SK-N-SH (cell line): ENCODE data around the gene WWOX. TPM values are rescaled to one million over a fixed set of nuclear protein-coding genes. Genes with fewer than 3 reads are reported as not detected.

Experiments
- CTCF ChIA-PET: fragments of 300-600, 350-600 bp; formaldehyde crosslinking; extraction: SDS; loops from one replicate; lab custom pipeline; 2021; lab: Yijun Ruan, JAX
- POLR2A ChIA-PET: fragments of 350-600 bp; sonication (Branson Sonifier 250); formaldehyde crosslinking; extraction: SDS; loops from one replicate; lab custom pipeline; 2020; ENCODE audit warnings: antibody characterized with exemption, inconsistent platforms; lab: Yijun Ruan, JAX
- DNase-seq: peaks from one replicate; pipeline ENCODE4 v3.0.0; 2012
- H2AFZ ChIP-seq: fragments of 200-600 bp; sonication (generic); 2 replicates; pipeline ENCODE4 v1.8.1; 2016; ENCODE audit warnings: antibody characterized with exemption, mild to moderate bottlenecking, low read depth
- H3F3A ChIP-seq: fragments of 200-600 bp; sonication (generic); replicated peaks from 2 replicates; pipeline ENCODE3; 2016; ENCODE audit warnings: antibody characterized with exemption, mild to moderate bottlenecking; ENCODE audit not compliant: insufficient read depth
- H3K27ac ChIP-seq, 2 experiments: fragments of 200-500 bp in 1 of 2; fragments of 200-600 bp in 1 of 2; sonication (Bioruptor generic) in 1 of 2; sonication (generic), shearing (Covaris generic) in 1 of 2; 2 replicates each; pipeline versions ENCODE4 v1.5.1 to v1.6.1; 2014 to 2016; ENCODE audit warnings: low read depth in 2 of 2, inconsistent platforms in 1 of 2, low read length in 1 of 2, mild to moderate bottlenecking in 1 of 2, mixed read lengths in 1 of 2
- H3K27me3 ChIP-seq: fragments of 200-600 bp; sonication (generic), shearing (Covaris generic); 2 replicates; pipeline ENCODE4 v1.6.1; 2016; ENCODE audit warnings: mixed run types; ENCODE audit not compliant: insufficient read depth
- H3K36me3 ChIP-seq, 2 experiments: fragments of 200-500 bp in 1 of 2; fragments of 200-600 bp in 1 of 2; sonication (Bioruptor generic) in 1 of 2; sonication (generic) in 1 of 2; replicated peaks in 1 of 2; 2 replicates each; pipeline versions ENCODE3 to v1.5.1; 2014 to 2016; ENCODE audit warnings: low read length in 1 of 2, mild to moderate bottlenecking in 1 of 2; ENCODE audit not compliant: insufficient read depth in 2 of 2, control insufficient read depth in 1 of 2
- H3K4me1 ChIP-seq, 2 experiments: fragments of 200-500 bp in 1 of 2; fragments of 200-600 bp in 1 of 2; sonication (Bioruptor generic) in 1 of 2; sonication (generic), shearing (Covaris generic) in 1 of 2; 2 replicates each; pipeline versions ENCODE4 v1.5.1 to v1.6.1; 2014 to 2016; ENCODE audit warnings: low read depth in 1 of 2, low read length in 1 of 2, mixed run types in 1 of 2; ENCODE audit not compliant: insufficient read depth in 2 of 2, control insufficient read depth in 1 of 2
- H3K4me2 ChIP-seq: fragments of 200-600 bp; sonication (generic), shearing (Covaris generic); 2 replicates; pipeline ENCODE4 v1.6.1; 2017; ENCODE audit warnings: mixed run types
- H3K4me3 ChIP-seq, 2 experiments: fragments of 200-500 bp in 1 of 2; fragments of 200-600 bp in 1 of 2; sonication (Bioruptor generic) in 1 of 2; sonication (generic), shearing (Covaris generic) in 1 of 2; 2 replicates each; pipeline versions ENCODE4 v1.5.1 to v1.8.1; 2014 to 2016; ENCODE audit warnings: low read depth in 2 of 2, inconsistent platforms in 1 of 2, low read length in 1 of 2, mild to moderate bottlenecking in 1 of 2, mixed read lengths in 1 of 2, moderate library complexity in 1 of 2
- H3K79me2 ChIP-seq: fragments of 200-600 bp; sonication (generic); 2 replicates; pipeline ENCODE4 v1.8.1; 2017; ENCODE audit warnings: mild to moderate bottlenecking; ENCODE audit not compliant: insufficient read depth
- H3K9ac ChIP-seq: fragments of 200-600 bp; sonication (generic); 2 replicates; pipeline ENCODE4 v1.6.1; 2017; ENCODE audit warnings: mixed run types
- H3K9me2 ChIP-seq: fragments of 200-600 bp; sonication (generic); 2 replicates; pipeline ENCODE4 v1.6.1; 2017; ENCODE audit warnings: mixed run types
- H3K9me3 ChIP-seq: fragments of 200-600 bp; sonication (generic); 2 replicates; pipeline ENCODE4 v1.6.1; 2017; ENCODE audit warnings: mixed run types, mild to moderate bottlenecking, moderate library complexity
- H4K20me1 ChIP-seq: fragments of 200-600 bp; sonication (generic); 2 replicates; pipeline ENCODE4 v1.6.1; 2017; ENCODE audit warnings: mild to moderate bottlenecking, mixed run types; ENCODE audit not compliant: insufficient read depth
- CHD2 ChIP-seq: fragments of 150-350 bp; IDR thresholded peaks from 2 replicates; pipeline ENCODE4 v1.6.1; 2018; ENCODE audit warnings: low read length; ENCODE audit not compliant: partially characterized antibody
- FOXJ3 ChIP-seq: sonication (generic); formaldehyde crosslinking; IDR thresholded peaks from 2 replicates; pipeline ENCODE4 v1.5.1; 2020; ENCODE audit warnings: mild to moderate bottlenecking, missing genetic modification reagents
- FOXM1 ChIP-seq: IDR thresholded peaks from 2 replicates; pipeline ENCODE4 v1.4.0; 2012; ENCODE audit warnings: low read depth, mild to moderate bottlenecking
- IRF3 ChIP-seq: fragments of 150-350 bp; IDR thresholded peaks from 2 replicates; pipeline ENCODE4 v1.6.1; 2016; ENCODE audit warnings: mild to moderate bottlenecking, low read depth, low read length
- JUND ChIP-seq: IDR thresholded peaks from 2 replicates; pipeline ENCODE4 v1.4.0; 2012
- NRF1 ChIP-seq: IDR thresholded peaks from 2 replicates; pipeline ENCODE4 v1.6.1; 2012; ENCODE audit warnings: low read depth, mild to moderate bottlenecking, low read length
- POLR2AphosphoS5 ChIP-seq: IDR thresholded peaks from 2 replicates; pipeline ENCODE4 v1.6.1; 2012; ENCODE audit warnings: low read depth, low read length
- RAD21 ChIP-seq: IDR thresholded peaks from 2 replicates; pipeline ENCODE4 v1.6.1; 2012; ENCODE audit warnings: mild to moderate bottlenecking, low read length
- SIN3A ChIP-seq: IDR thresholded peaks from 2 replicates; pipeline ENCODE4 v1.6.1; 2012; ENCODE audit warnings: low read depth, mild to moderate bottlenecking, low read length, moderate library complexity, borderline replicate concordance
- TAF1 ChIP-seq: IDR thresholded peaks from 2 replicates; pipeline ENCODE4 v1.6.1; 2012; ENCODE audit warnings: low read depth, mild to moderate bottlenecking, low read length, moderate library complexity, borderline replicate concordance
- YY1 ChIP-seq: IDR thresholded peaks from 2 replicates; pipeline ENCODE4 v1.4.0; 2012; ENCODE audit warnings: low read depth, mild to moderate bottlenecking
- WGBS: methylation state at CpG from one replicate; pipeline ENCODE4 v1.1.6; 2017; ENCODE audit warnings: low lambda C conversion rate; 5-methylcytosine and 5-hydroxymethylcytosine counted together
- polyA plus RNA-seq, 3 experiments: library from polyadenylated mRNA; depleted of rRNA; stranded (reverse); fragments of >200 nt; gene quantifications; 2 replicates each; pipeline ENCODE4 v1.2.3, GENCODE V29; 2012

WWOX gene
- polyA plus RNA-seq, 1 of the 3 experiments (the other 2 are of a cell fraction) = 10.8 TPM

DNA sequence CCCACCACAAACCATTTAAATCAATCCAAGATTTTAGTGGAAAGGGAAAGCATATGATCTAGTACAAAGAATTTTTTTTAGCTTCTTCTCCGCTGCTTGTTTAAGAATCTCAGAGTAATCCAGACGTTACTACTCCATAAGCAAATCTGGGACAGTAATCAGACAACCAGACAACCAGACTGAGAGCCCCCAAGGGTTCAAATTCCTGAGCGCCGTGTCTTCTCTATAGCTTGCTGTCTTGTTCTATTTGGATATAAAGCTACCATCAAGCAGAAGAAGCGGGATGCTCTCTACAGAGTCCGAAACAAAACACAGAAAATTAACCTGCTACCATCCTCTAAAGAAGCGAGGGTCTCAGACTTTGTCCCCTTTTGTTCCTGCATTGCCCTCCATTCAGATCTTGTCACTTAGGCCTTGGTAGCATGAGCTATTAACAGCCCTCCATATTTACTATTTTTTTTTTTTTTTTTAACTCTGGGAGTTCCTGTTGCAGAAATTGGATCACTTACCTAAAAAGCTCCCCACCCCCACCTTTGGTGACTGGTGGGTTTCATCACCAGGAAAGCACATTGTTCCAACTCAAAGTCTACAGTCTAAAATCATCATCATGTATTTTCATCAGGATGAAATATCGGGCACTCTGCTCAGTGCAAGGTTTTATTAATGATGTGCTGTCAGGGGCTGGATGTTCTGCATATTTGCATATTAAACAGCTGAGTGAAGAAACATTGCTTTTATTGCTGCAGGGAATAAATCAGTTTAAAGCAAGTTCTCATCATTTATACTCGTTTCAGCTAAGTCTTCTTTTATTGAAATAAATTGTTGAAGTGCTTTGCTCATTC is 576.7 kb downstream of the WWOX start:
- Histone ChIP-seq H3K4me2 (no peak overlapping the region), H4K20me1 (no peaks in the 10 kb centered on the region), H3K9ac (no peak overlapping the region), H3K9me2 (no peaks in the 10 kb centered on the region), H3K4me3 (no peak overlapping the region)
- CTCF ChIA-PET = interaction anchor here (0.5 kb wide), 1 partner anchor 320 kb away, joined by 3 read pairs; no protein-coding TSS in a partner anchor
- no peak for DNase-seq
- TF ChIP-seq NRF1 (no peak), IRF3 (no peak), FOXJ3 (no peak), SIN3A (no peak), POLR2AphosphoS5 (no peak), FOXM1 (no peak), JUND (no peak)
- TF ChIP-seq, all 33 proteins: peak for 0
- POLR2A ChIA-PET = no interaction called here
- whole genome bisulfite sequencing = 55% methylated on average over 9 of the region's 9 CpGs
- Histone ChIP-seq H2AFZ (no peak overlapping the region), H3K9me3 (no peaks in the 10 kb centered on the region), H3K27ac (no peak overlapping the region), H3K36me3 (no peaks in the 10 kb centered on the region), H3K27me3 (no peaks in the 10 kb centered on the region), H3F3A (no peaks in the 10 kb centered on the region), H3K4me1 (peaks cover 0 to 4% of the 10 kb centered on the region in 2 experiments; a peak in 1 of 4 replicates), H3K79me2 (no peaks in the 10 kb centered on the region)

DNA sequence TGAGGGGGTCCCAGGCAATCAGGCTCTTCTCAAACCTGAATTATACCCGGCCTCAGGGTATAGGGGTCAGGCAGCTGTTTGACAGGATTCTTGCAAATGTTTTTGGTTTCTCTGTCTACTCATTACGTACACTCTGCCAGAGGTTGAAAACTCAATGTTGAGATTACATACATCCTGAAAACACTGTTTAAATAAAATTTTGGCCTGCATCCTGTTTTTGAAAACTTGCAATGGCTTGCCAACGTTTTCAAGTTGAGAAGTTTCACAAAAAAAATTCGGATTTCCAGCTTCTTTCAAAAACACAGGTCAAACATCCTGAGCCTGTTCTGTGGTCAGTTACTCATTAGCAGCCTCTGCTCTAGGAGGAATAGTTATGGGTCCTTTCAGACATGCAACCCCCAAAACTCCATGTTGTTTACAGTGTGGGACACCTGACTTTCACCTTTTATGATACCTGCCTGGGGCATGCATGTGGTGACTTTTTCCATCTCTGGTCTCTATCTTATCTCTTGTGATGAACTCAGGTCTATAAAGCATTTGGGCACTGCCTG is 577.8 kb downstream of the WWOX start:
- Histone ChIP-seq H2AFZ (no peak overlapping the region), H3K79me2 (no peaks in the 10 kb centered on the region), H3K9me3 (no peaks in the 10 kb centered on the region), H4K20me1 (no peaks in the 10 kb centered on the region), H3K9ac (no peak overlapping the region), H3K4me1 (peaks cover 0 to 4% of the 10 kb centered on the region in 2 experiments; a peak in 1 of 4 replicates), H3K9me2 (no peaks in the 10 kb centered on the region), H3K4me2 (no peak overlapping the region), H3K27me3 (no peaks in the 10 kb centered on the region), H3K27ac (no peak overlapping the region), H3K4me3 (no peak overlapping the region), H3F3A (no peaks in the 10 kb centered on the region)
- 34% methylated on average over 4 of the region's 4 CpGs for WGBS
- POLR2A ChIA-PET = no interaction called here
- CTCF ChIA-PET = no interaction called here
- TF ChIP-seq TAF1 = no peak
- no peak for TF ChIP-seq CHD2
- TF ChIP-seq RAD21 = no peak
- TF ChIP-seq YY1 = no peak
- TF ChIP-seq, all 33 proteins: peak for 0
- no peaks in the 10 kb centered on the region for H3K36me3 ChIP-seq
- DNase-seq = no peak
